HEK293 (cell line): ENCODE measurements around the gene LRRC46.

Source experiments
- EGR2 ChIP-seq: fragments of 450-650 bp; formaldehyde crosslinking; IDR thresholded peaks from 2 replicates; pipeline ENCODE4 v1.5.1; 2016; ENCODE audit warnings: low read depth, missing biosample characterization, missing genetic modification characterization
- GLIS2 ChIP-seq: fragments of 450-650 bp; formaldehyde crosslinking; IDR thresholded peaks from 2 replicates; pipeline ENCODE4 v1.5.1; 2016; ENCODE audit warnings: missing biosample characterization, missing genetic modification characterization
- HOXA7 ChIP-seq: sonication (generic); formaldehyde crosslinking; IDR thresholded peaks from 2 replicates; pipeline ENCODE4 v1.8.1; 2022; ENCODE audit warnings: missing genetic modification reagents, borderline replicate concordance
- HOXC10 ChIP-seq: sonication (generic); formaldehyde crosslinking; IDR thresholded peaks from 2 replicates; pipeline ENCODE4 v1.8.1; 2023; ENCODE audit warnings: mild to moderate bottlenecking, missing genetic modification reagents
- OSR2 ChIP-seq: fragments of 450-650 bp; formaldehyde crosslinking; IDR thresholded peaks from 2 replicates; pipeline ENCODE4 v1.5.1; 2016; ENCODE audit warnings: missing biosample characterization, missing genetic modification characterization
- SP2 ChIP-seq: fragments of 450-650 bp; formaldehyde crosslinking; IDR thresholded peaks from 2 replicates; pipeline ENCODE4 v1.5.1; 2016; ENCODE audit warnings: missing biosample characterization, missing genetic modification characterization
- SP3 ChIP-seq: fragments of 450-650 bp; formaldehyde crosslinking; IDR thresholded peaks from 2 replicates; pipeline ENCODE4 v1.5.1; 2016; ENCODE audit warnings: missing biosample characterization, missing genetic modification characterization
- TCF7L2 ChIP-seq: IDR thresholded peaks from 2 replicates; pipeline ENCODE4 v1.6.1; 2011; ENCODE audit warnings: low read depth, mild to moderate bottlenecking, inconsistent platforms, low read length, moderate library complexity, borderline replicate concordance
- WT1 ChIP-seq: fragments of 450-650 bp; formaldehyde crosslinking; IDR thresholded peaks from 2 replicates; pipeline ENCODE4 v1.5.1; 2016; ENCODE audit warnings: missing biosample characterization, missing genetic modification characterization
- YY2 ChIP-seq: fragments of 450-650 bp; formaldehyde crosslinking; IDR thresholded peaks from 2 replicates; pipeline ENCODE4 v1.5.1; 2016; ENCODE audit warnings: missing biosample characterization, missing genetic modification characterization
- ZBTB20 ChIP-seq: fragments of 450-650 bp; formaldehyde crosslinking; IDR thresholded peaks from 2 replicates; pipeline ENCODE4 v1.5.1; 2016; ENCODE audit warnings: missing biosample characterization, missing genetic modification characterization
- ZBTB44 ChIP-seq: fragments of 450-650 bp; IDR thresholded peaks from 2 replicates; pipeline ENCODE4 v1.5.1; 2018; ENCODE audit warnings: missing biosample characterization, mild to moderate bottlenecking, missing genetic modification characterization
- ZBTB7A ChIP-seq: fragments of 450-650 bp; formaldehyde crosslinking; IDR thresholded peaks from 2 replicates; pipeline ENCODE4 v1.5.1; 2016; ENCODE audit warnings: low read depth, missing biosample characterization, missing genetic modification characterization
- ZFP69B ChIP-seq: fragments of 450-650 bp; formaldehyde crosslinking; IDR thresholded peaks from 2 replicates; pipeline ENCODE4 v1.5.1; 2016; ENCODE audit warnings: missing biosample characterization, missing genetic modification characterization
- ZNF155 ChIP-seq: fragments of 450-650 bp; formaldehyde crosslinking; IDR thresholded peaks from 2 replicates; pipeline ENCODE4 v1.5.1; 2016; ENCODE audit warnings: missing biosample characterization, missing genetic modification characterization
- ZNF248 ChIP-seq: fragments of 450-650 bp; formaldehyde crosslinking; IDR thresholded peaks from 2 replicates; pipeline ENCODE4 v1.5.1; 2017; ENCODE audit warnings: missing biosample characterization, missing genetic modification characterization
- ZNF501 ChIP-seq: fragments of 450-650 bp; formaldehyde crosslinking; IDR thresholded peaks from 2 replicates; pipeline ENCODE4 v1.5.1; 2016; ENCODE audit warnings: missing biosample characterization, missing genetic modification characterization
- ZNF514 ChIP-seq: fragments of 450-650 bp; formaldehyde crosslinking; IDR thresholded peaks from 2 replicates; pipeline ENCODE4 v1.5.1; 2016; ENCODE audit warnings: missing biosample characterization, missing genetic modification characterization
- ZNF544 ChIP-seq: fragments of 450-650 bp; formaldehyde crosslinking; IDR thresholded peaks from 2 replicates; pipeline ENCODE4 v1.5.0; 2017; ENCODE audit warnings: missing biosample characterization, missing genetic modification characterization
- ZNF558 ChIP-seq: fragments of 450-650 bp; formaldehyde crosslinking; IDR thresholded peaks from 2 replicates; pipeline ENCODE4 v1.5.1; 2016; ENCODE audit warnings: missing biosample characterization, missing genetic modification characterization
- ZNF600 ChIP-seq: fragments of 450-650 bp; formaldehyde crosslinking; IDR thresholded peaks from 2 replicates; pipeline ENCODE4 v1.5.1; 2016; ENCODE audit warnings: missing biosample characterization, missing genetic modification characterization
- ZNF626 ChIP-seq: fragments of 450-650 bp; sonication (Bioruptor Pico); formaldehyde crosslinking; IDR thresholded peaks from 2 replicates; pipeline ENCODE4 v1.5.1; 2018; ENCODE audit warnings: missing biosample characterization, missing genetic modification characterization, inconsistent platforms
- ZNF645 ChIP-seq: fragments of 450-650 bp; formaldehyde crosslinking; IDR thresholded peaks from 2 replicates; pipeline ENCODE4; 2016; ENCODE audit warnings: missing biosample characterization, missing genetic modification characterization
- ZNF654 ChIP-seq: fragments of 450-650 bp; formaldehyde crosslinking; IDR thresholded peaks from 2 replicates; pipeline ENCODE4 v1.5.1; 2016; ENCODE audit warnings: low read depth, missing biosample characterization, missing genetic modification characterization
- ZNF670 ChIP-seq: fragments of 450-650 bp; formaldehyde crosslinking; IDR thresholded peaks from 2 replicates; pipeline ENCODE4 v1.5.1; 2016; ENCODE audit warnings: missing biosample characterization, missing genetic modification characterization, low read depth
- ZNF704 ChIP-seq: fragments of 450-650 bp; formaldehyde crosslinking; IDR thresholded peaks from 2 replicates; pipeline ENCODE4 v1.5.1; 2016; ENCODE audit warnings: missing biosample characterization, missing genetic modification characterization
- ZNF707 ChIP-seq: fragments of 450-650 bp; formaldehyde crosslinking; IDR thresholded peaks from 2 replicates; pipeline ENCODE4 v1.5.1; 2016; ENCODE audit warnings: missing biosample characterization, missing genetic modification characterization
- ZNF768 ChIP-seq: fragments of 450-650 bp; formaldehyde crosslinking; IDR thresholded peaks from 2 replicates; pipeline ENCODE4 v1.5.1; 2018; ENCODE audit warnings: missing biosample characterization, mild to moderate bottlenecking, missing genetic modification characterization
- ZNF792 ChIP-seq: fragments of 450-650 bp; formaldehyde crosslinking; IDR thresholded peaks from 2 replicates; pipeline ENCODE4 v1.5.1; 2016; ENCODE audit warnings: missing biosample characterization, missing genetic modification characterization
- TF ChIP-seq, protein P1 (sequence below): fragments of 450-650 bp; formaldehyde crosslinking; IDR thresholded peaks from 2 replicates; pipeline ENCODE4 v1.5.1; 2016; ENCODE audit warnings: missing biosample characterization, missing genetic modification characterization
- TF ChIP-seq, protein P2 (sequence below): fragments of 450-650 bp; formaldehyde crosslinking; IDR thresholded peaks from 2 replicates; pipeline ENCODE4 v1.5.1; 2016; ENCODE audit warnings: missing biosample characterization, missing genetic modification characterization
- TF ChIP-seq, protein P3 (sequence below): fragments of 450-650 bp; formaldehyde crosslinking; IDR thresholded peaks from 2 replicates; pipeline ENCODE4 v1.5.1; 2016; ENCODE audit warnings: missing biosample characterization, missing genetic modification characterization

Gene LRRC46

DNA sequence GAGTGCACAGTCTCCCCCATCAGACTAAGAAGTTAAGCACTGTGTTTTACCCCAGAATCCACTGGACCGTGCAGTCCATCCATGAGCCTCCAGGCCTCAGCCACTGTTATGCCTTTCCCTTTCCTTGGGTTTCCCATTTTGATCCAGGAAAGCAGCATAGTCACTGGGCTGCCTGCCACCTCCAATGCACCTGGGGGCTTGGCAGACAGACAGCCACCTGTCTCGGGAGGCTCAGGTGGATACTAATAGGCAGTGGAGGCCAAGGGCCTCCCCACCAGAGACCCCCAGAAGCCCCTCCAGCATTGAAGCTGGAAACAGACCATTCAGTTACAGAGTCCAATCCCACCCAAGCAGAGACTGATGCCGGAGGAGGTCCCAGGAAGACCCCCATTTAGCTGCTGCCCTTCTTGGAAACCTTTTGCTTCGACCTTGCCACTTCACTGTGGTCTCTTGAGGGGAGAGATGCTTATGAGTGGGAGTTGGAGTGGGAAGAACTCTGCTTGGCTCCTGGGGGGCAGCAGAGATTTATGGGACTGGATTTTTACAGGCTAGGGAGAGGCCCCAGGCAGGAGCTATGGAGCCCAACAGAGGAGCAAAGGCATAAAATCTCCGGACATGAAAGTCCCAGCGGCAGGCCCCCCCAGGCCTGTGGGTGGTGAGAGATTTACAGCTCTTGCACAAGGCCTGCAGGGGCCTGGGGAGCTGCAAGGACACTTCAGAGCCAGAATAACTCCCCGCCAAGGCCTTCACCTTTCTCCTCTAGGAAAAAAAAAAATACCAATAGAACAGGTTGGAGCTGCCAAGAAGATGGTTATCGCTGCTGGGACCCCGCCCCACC, 52.3 kb downstream of the LRRC46 start (continued):
- TF ChIP-seq ZNF707 (no peak), OSR2 (tag by site-specific recombination) (no peak), YY2 (tag by site-specific recombination) (no peak), ZBTB7A (tag by site-specific recombination) (no peak), ZNF558 (tag by site-specific recombination) (no peak), ZFP69B (tag by site-specific recombination) (no peak), GLIS2 (tag by site-specific recombination) (peak; percentile 29; the same call in 1 of the 2 replicates), TCF7L2 (peak; percentile 96), ZNF792 (no peak), ZNF768 (no peak), ZNF248 (tag by site-specific recombination) (no peak), HOXC10 (CRISPR knock-in tag) (no peak), EGR2 (tag by site-specific recombination) (peak; percentile 91), ZBTB44 (tag by site-specific recombination) (0 out of 2 replicates have a peak, but pooled peaks have one; percentile 41), ZNF645 (tag by site-specific recombination) (no peak), ZBTB20 (tag by site-specific recombination) (no peak), ZNF654 (tag by site-specific recombination) (no peak), ZNF501 (tag by site-specific recombination) (no peak), WT1 (no peak), ZNF704 (tag by site-specific recombination) (no peak), ZNF670 (tag by site-specific recombination) (no peak), SP2 (no peak), ZNF600 (tag by site-specific recombination) (no peak), ZNF155 (tag by site-specific recombination) (no peak), SP3 (tag by site-specific recombination) (no peak), ZNF514 (tag by site-specific recombination) (no peak), ZNF626 (tag by site-specific recombination) (no peak), ZNF544 (tag by site-specific recombination) (no peak), HOXA7 (no peak)
- TF ChIP-seq, protein P1, sequence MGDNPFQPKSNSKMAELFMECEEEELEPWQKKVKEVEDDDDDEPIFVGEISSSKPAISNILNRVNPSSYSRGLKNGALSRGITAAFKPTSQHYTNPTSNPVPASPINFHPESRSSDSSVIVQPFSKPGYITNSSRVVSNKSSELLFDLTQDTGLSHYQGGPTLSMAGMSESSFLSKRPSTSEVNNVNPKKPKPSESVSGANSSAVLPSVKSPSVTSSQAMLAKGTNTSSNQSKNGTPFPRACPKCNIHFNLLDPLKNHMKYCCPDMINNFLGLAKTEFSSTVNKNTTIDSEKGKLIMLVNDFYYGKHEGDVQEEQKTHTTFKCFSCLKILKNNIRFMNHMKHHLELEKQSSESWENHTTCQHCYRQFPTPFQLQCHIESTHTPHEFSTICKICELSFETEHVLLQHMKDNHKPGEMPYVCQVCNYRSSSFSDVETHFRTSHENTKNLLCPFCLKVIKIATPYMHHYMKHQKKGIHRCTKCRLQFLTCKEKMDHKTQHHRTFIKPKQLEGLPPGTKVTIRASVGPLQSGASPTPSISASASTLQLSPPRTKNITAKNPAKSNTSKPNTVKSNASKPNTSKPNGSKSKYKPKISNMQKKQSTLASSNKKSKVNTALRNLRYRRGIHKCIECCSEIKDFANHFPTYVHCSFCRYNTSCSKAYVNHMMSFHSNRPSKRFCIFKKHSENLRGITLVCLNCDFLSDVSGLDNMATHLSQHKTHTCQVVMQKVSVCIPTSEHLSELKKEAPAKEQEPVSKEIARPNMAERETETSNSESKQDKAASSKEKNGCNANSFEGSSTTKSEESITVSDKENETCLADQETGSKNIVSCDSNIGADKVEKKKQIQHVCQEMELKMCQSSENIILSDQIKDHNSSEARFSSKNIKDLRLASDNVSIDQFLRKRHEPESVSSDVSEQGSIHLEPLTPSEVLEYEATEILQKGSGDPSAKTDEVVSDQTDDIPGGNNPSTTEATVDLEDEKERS: no peak
- TF ChIP-seq, protein P2, sequence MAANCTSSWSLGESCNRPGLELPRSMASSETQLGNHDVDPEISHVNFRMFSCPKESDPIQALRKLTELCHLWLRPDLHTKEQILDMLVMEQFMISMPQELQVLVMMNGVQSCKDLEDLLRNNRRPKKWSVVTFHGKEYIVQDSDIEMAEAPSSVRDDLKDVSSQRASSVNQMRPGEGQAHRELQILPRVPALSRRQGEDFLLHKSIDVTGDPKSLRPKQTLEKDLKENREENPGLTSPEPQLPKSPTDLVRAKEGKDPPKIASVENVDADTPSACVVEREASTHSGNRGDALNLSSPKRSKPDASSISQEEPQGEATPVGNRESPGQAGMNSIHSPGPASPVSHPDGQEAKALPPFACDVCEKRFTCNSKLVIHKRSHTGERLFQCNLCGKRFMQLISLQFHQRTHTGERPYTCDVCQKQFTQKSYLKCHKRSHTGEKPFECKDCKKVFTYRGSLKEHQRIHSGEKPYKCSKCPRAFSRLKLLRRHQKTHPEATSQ (tag by site-specific recombination): no peak
- TF ChIP-seq, protein P3, sequence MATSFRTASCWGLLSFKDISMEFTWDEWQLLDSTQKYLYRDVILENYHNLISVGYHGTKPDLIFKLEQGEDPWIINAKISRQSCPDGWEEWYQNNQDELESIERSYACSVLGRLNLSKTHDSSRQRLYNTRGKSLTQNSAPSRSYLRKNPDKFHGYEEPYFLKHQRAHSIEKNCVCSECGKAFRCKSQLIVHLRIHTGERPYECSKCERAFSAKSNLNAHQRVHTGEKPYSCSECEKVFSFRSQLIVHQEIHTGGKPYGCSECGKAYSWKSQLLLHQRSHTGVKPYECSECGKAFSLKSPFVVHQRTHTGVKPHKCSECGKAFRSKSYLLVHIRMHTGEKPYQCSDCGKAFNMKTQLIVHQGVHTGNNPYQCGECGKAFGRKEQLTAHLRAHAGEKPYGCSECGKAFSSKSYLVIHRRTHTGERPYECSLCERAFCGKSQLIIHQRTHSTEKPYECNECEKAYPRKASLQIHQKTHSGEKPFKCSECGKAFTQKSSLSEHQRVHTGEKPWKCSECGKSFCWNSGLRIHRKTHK (tag by site-specific recombination): no peak
